Measurements from ENCODE around the gene SUN1.

DNA sequence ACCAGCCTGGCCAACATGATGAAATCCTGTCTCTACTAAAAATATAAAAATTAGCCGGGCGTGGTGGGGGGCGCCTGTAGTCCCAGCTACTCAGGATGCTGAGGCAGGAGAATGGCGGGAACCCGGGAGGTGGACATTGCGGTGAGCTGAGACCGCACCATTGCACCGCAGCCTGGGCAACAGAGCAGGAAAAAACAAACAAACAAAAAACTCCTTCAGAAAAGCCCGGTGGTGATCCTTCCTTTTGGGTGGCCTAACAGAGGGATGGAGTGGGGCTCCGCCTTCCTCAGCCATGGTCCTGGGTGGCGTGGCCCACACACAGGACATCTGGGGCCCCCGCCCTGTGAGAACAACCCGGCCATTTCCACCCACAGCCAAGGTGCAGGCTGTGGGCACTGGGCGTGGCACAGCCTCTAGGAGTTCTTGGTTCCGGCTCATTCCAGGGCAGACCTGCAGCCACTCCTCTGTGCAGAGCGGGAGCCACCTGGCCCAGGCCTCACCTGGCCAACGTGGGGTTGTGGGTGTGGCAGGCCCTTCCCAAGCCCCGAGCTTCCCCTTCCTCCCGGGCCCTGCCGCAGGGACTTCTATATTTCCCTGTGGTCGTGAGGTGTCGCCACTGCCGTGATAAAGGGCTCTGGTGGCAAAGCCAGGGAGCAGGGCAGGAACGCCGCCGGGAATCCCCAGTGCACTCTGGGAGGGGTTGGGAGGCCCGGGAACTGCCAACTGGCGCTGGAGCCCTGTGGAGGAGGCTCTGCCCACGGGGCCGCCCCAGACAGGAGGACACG lies 81.7 kb downstream of the SUN1 start:
- TF ChIP-seq CTCF (IDR thresholded peaks at IDR 0.05; ENCODE audit: low read depth, low read length, missing input control) (no peak), YY1 (IDR thresholded peaks at IDR 0.05) (no peak), HNF4G (IDR thresholded peaks at IDR 0.05) (no peak), GABPA (IDR thresholded peaks at IDR 0.05 in 1 of 2, conservative IDR thresholded peaks at IDR 0.05 in 1 of 2) (no peak), TAF1 (conservative IDR thresholded peaks at IDR 0.05) (no peak), RAD21 (IDR thresholded peaks at IDR 0.05) (no peak)
